ENCODE measurements around the gene NBPF3. TPM values are rescaled to one million over a fixed set of nuclear protein-coding genes. Genes with fewer than 3 reads are reported as not detected.

The NBPF3 gene, protein sequence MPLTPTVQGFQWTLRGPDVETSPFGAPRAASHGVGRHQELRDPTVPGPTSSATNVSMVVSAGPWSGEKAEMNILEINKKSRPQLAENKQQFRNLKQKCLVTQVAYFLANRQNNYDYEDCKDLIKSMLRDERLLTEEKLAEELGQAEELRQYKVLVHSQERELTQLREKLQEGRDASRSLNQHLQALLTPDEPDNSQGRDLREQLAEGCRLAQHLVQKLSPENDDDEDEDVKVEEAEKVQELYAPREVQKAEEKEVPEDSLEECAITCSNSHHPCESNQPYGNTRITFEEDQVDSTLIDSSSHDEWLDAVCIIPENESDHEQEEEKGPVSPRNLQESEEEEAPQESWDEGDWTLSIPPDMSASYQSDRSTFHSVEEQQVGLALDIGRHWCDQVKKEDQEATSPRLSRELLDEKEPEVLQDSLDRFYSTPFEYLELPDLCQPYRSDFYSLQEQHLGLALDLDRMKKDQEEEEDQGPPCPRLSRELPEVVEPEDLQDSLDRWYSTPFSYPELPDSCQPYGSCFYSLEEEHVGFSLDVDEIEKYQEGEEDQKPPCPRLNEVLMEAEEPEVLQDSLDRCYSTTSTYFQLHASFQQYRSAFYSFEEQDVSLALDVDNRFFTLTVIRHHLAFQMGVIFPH
- total RNA-seq (2021) = 15.8 and 16.2 TPM in 2 replicates
- long read RNA-seq, full-length matches to known transcripts = 27 of 86 reads
- long read RNA-seq, partial matches to known transcripts = 3 of 86 reads
- long read RNA-seq, other reads (novel, unspliced or antisense) = 56 of 86 reads

DNA sequence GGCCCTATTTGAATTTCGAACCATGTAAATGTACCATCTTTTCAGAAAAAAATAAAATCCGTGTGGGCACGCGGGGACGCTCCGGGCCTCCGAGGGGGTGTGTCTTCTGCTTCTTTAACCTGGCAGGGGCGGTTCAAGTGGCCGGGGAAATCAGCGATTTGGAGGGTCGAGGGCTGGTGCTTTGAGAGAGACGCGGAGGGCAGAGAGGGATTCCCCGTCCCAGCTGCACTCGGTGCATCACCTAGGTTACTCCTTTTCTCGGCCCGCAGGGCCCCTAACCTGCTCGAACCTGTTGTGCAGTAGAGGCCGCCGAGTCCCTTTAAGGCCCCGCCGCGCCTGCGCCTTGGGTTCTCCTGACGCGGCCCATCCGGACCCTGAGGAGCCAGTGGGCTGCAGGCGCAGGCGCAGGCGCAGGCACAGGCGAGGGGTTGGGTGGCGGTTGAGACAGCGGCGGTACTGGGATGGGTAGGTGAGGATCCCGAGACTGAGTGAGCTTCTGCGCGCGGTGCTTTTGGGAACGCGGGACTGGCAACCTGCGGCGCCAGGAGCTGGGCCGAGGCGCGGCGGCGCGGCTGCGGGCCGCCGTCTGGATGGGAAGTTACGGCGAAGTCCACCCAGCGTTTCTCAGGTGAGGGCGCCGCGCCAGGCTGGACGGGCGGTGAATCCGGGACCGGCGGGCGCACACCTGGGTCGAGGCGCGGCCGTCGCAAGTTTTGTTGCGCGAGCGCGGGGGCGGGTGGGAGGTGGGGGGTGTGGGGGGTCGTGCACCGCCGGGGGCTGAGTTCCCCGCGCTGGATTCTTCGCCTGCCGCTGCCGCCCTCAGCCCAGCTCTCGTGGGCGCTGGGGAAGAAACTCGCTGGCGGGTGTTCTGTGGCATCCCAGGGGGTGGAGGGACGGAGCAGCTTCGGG, at the start of gene NBPF3:
Gene NBPF3, plus strand, starts transcription at position 417 of the 909 bp plus-strand sequence. CDS start 4,950 bp downstream, outside the sequence.
- peaks cover 21% of the 10 kb centered on the region for H3K27me3 Mint-ChIP-seq (ENCODE audit: low read depth)
- no CpG with 5 or more reads among the region's 87 CpGs for WGBS (ENCODE audit: extremely low coverage, insufficient read length, low lambda C conversion rate)

More for the DNA sequence above, at the start of gene NBPF3:
- Histone ChIP-seq H3K23me2 (ENCODE audit: insufficient read length, low read depth, low read length, poor library complexity, severe bottlenecking) (no peaks in the 10 kb centered on the region), H4K5ac (ENCODE audit: insufficient read length, low read depth, low read length) (no peak within 1 kb of the TSS), H2BK5ac (ENCODE audit: insufficient read length, low read length) (no peak within 1 kb of the TSS), H3K9me3 (ENCODE audit: control insufficient read depth, low read depth, low read length) (no peaks in the 10 kb centered on the region), H2BK120ac (ENCODE audit: low read depth, low read length, poor library complexity, severe bottlenecking) (no peak within 1 kb of the TSS), H3K18ac (ENCODE audit: insufficient read length, low read depth, low read length) (no peak within 1 kb of the TSS), H3K4me1 (ENCODE audit: insufficient read depth, low read length) (no peaks in the 10 kb centered on the region), H2BK12ac (ENCODE audit: insufficient read length, low read depth, low read length) (no peak within 1 kb of the TSS), H3K9ac (ENCODE audit: extremely low read depth, insufficient read length, low read length) (peak within 1 kb of the TSS; percentile 42), H3K23ac (ENCODE audit: insufficient read length, low read depth, low read length) (no peak within 1 kb of the TSS), H2AFZ (ENCODE audit: low read length) (no peak within 1 kb of the TSS), H2BK20ac (ENCODE audit: low read depth, low read length, poor library complexity, severe bottlenecking) (no peak within 1 kb of the TSS), H3K27ac (ENCODE audit: insufficient read length, low read depth, low read length) (no peak within 1 kb of the TSS), H2BK15ac (ENCODE audit: low read depth, low read length) (no peak within 1 kb of the TSS), H3K56ac (ENCODE audit: insufficient read length, low read depth, low read length) (no peak within 1 kb of the TSS), H3K79me2 (ENCODE audit: insufficient read depth, low read length) (no peaks in the 10 kb centered on the region; the same call in 1 of the 2 replicates), H3K4ac (ENCODE audit: low read depth, low read length) (no peak within 1 kb of the TSS), H4K91ac (ENCODE audit: insufficient read length, low read depth, low read length) (no peak within 1 kb of the TSS), H4K8ac (replicated peaks; ENCODE audit: insufficient read length, low read depth, low read length) (no peak within 1 kb of the TSS), H3T11ph (ENCODE audit: low read length) (no peak within 1 kb of the TSS), H3K79me1 (ENCODE audit: insufficient read depth, low read depth, low read length, poor library complexity, severe bottlenecking) (no peaks in the 10 kb centered on the region), H3K27me3 (ENCODE audit: insufficient read depth, low read length) (no peaks in the 10 kb centered on the region; the same call in 1 of the 2 replicates), H4K20me1 (ENCODE audit: control insufficient read depth, insufficient read depth, insufficient read length) (no peaks in the 10 kb centered on the region), H3K14ac (ENCODE audit: insufficient read depth, low read length) (no peak within 1 kb of the TSS), H2AK5ac (ENCODE audit: insufficient read length, low read length) (no peak within 1 kb of the TSS), H3K4me2 (ENCODE audit: insufficient read depth, insufficient read length, low read length) (peak within 1 kb of the TSS; percentile 84)
- no peaks in the 10 kb centered on the region for H3K9me3 Mint-ChIP-seq
- H3K4me3 Mint-ChIP-seq = peak within 1 kb of the TSS; percentile 85 to 89
- peaks cover 0 to 5% (median 4%) of the 10 kb centered on the region in 3 experiments; a peak in 5 of 7 replicates for H3K36me3 Mint-ChIP-seq (ENCODE audit: insufficient read depth in 1 of 3, low read depth in 3 of 3)
- H3K27ac Mint-ChIP-seq = peak within 1 kb of the TSS; percentile 96 to 98 (median 97)
- H3K4me1 Mint-ChIP-seq = peaks cover 11 to 31% of the 10 kb centered on the region in 2 experiments
- DNase-seq = peak; percentile 96
- TF ChIP-seq, protein P1, sequence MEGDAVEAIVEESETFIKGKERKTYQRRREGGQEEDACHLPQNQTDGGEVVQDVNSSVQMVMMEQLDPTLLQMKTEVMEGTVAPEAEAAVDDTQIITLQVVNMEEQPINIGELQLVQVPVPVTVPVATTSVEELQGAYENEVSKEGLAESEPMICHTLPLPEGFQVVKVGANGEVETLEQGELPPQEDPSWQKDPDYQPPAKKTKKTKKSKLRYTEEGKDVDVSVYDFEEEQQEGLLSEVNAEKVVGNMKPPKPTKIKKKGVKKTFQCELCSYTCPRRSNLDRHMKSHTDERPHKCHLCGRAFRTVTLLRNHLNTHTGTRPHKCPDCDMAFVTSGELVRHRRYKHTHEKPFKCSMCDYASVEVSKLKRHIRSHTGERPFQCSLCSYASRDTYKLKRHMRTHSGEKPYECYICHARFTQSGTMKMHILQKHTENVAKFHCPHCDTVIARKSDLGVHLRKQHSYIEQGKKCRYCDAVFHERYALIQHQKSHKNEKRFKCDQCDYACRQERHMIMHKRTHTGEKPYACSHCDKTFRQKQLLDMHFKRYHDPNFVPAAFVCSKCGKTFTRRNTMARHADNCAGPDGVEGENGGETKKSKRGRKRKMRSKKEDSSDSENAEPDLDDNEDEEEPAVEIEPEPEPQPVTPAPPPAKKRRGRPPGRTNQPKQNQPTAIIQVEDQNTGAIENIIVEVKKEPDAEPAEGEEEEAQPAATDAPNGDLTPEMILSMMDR (conservative IDR thresholded peaks at IDR 0.05) = no peak

Data from H9 (cell line).